Activated CD8-positive, alpha-beta T cell treated with anti-CD3 and anti-CD28 coated beads, Interleukin-2, amount 10 ng/mL, durations not matched to agents 7 days and 5 days (primary cell): ENCODE results near the gene DNAH1. TPM values are rescaled to one million over a fixed set of nuclear protein-coding genes. Genes with fewer than 3 reads are reported as not detected.

Experiments used
- ATAC-seq: fragments of 150-1000 bp; cut with Tn5 transposase; one replicate; pipeline ENCODE4 v1.10.0; 2021; ENCODE audit warnings: moderate library complexity
- CTCF ChIA-PET: fragments of 350-600 bp; sonication (Branson Sonifier 250); formaldehyde crosslinking; loops from one replicate; lab custom pipeline; 2021; ENCODE audit warnings: antibody characterized with exemption; lab: Charles Lee
- POLR2A ChIA-PET: fragments of 350-600 bp; sonication (Branson Sonifier 250); formaldehyde crosslinking; loops from one replicate; lab custom pipeline; 2021; ENCODE audit warnings: antibody characterized with exemption; lab: Charles Lee
- DNase-seq: peaks from one replicate; pipeline ENCODE4 v3.0.0-alpha.2; 2020
- H3K27ac Mint-ChIP-seq: one replicate; pipeline ENCODE4 v1.8.0; 2021; ENCODE audit warnings: mild to moderate bottlenecking, mixed read lengths
- H3K27me3 Mint-ChIP-seq: one replicate; pipeline ENCODE4 v1.8.0; 2021; ENCODE audit warnings: low read depth, mixed read lengths
- H3K36me3 Mint-ChIP-seq: one replicate; pipeline ENCODE4 v1.8.0; 2021; ENCODE audit warnings: low read depth, mixed read lengths
- H3K4me1 Mint-ChIP-seq: one replicate; pipeline ENCODE4 v1.8.0; 2021; ENCODE audit warnings: low read depth, mixed read lengths
- H3K4me3 Mint-ChIP-seq: one replicate; pipeline ENCODE4 v1.8.0; 2021; ENCODE audit warnings: mild to moderate bottlenecking, mixed read lengths
- H3K9me3 Mint-ChIP-seq: one replicate; pipeline ENCODE4 v1.8.0; 2022; ENCODE audit warnings: mixed read lengths; ENCODE audit not compliant: insufficient read depth
- total RNA-seq, 2 experiments: library from RNA; stranded (reverse); gene quantifications; one replicate each; pipeline ENCODE4 v1.2.3, GENCODE V29; 2021

Gene DNAH1
- total RNA-seq, 2 experiments from 2014 or later: 18.1 to 20.2 TPM

- ATAC-seq: no peak
- H3K27me3 Mint-ChIP-seq: no peaks in the 10 kb centered on the region
- no peak overlapping the region for H3K27ac Mint-ChIP-seq
- H3K9me3 Mint-ChIP-seq: no peaks in the 10 kb centered on the region
- DNase-seq: no peak
- CTCF ChIA-PET: interaction anchor here (1.6 to 3.2 kb wide), 2 partner anchors 40 to 41 kb away, joined by 5 to 22 read pairs; no protein-coding TSS in a partner anchor
- H3K4me1 Mint-ChIP-seq: no peaks in the 10 kb centered on the region
- no peak overlapping the region for H3K4me3 Mint-ChIP-seq
- peaks cover 2% of the 10 kb centered on the region for H3K36me3 Mint-ChIP-seq
- POLR2A ChIA-PET: interaction anchor here (1.2 kb wide), 1 partner anchor 9 kb away, joined by 5 read pairs; no protein-coding TSS in a partner anchor
These were observed 17.7 kb upstream of the DNAH1 start for GRCh38 chr3:52298149-52299098.

DNA sequence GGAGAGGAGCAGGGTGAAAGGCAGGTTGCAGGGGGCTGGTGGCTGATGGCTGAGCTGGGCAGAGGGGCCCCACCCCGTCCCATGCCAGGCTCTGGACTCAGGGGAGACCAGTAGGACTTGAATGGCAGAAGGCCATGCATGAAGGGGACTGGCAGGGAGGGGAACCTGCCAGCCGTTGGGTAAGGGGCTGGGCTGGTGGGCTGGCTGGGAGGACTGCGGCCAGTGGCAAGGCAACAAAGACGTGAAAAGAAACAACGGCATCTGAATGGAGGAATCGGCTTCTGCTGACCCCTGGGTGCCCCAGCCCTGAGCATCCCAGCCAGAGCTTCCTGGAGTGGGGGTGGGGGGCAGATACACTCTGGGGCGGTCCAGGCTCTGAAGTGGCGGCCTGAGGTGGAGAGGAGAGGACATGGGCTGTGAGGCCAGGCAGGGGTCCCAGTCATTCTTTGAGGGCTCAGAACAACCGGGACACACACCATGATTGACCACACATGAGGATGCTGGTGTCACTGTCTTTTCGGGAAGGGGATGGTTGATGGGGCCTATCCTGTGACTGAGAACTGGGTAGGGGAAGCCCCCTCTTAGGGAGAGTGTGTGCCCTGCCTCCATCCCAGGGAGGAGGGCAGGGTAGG, 16.8 kb upstream of the DNAH1 start:
- peaks cover 2% of the 10 kb centered on the region for H3K36me3 Mint-ChIP-seq
- no peaks in the 10 kb centered on the region for H3K27me3 Mint-ChIP-seq
- no peaks in the 10 kb centered on the region for H3K4me1 Mint-ChIP-seq
- no peak overlapping the region for H3K27ac Mint-ChIP-seq
- H3K4me3 Mint-ChIP-seq: no peak overlapping the region
- POLR2A ChIA-PET: interaction anchor here (1.2 kb wide), 1 partner anchor 8 kb away, joined by 5 read pairs; no protein-coding TSS in a partner anchor
- CTCF ChIA-PET: interaction anchor here (1.6 kb wide), 1 partner anchor 40 kb away, joined by 5 read pairs; no protein-coding TSS in a partner anchor
- DNase-seq (no peak), ATAC-seq (no peak)
- no peaks in the 10 kb centered on the region for H3K9me3 Mint-ChIP-seq

DNA sequence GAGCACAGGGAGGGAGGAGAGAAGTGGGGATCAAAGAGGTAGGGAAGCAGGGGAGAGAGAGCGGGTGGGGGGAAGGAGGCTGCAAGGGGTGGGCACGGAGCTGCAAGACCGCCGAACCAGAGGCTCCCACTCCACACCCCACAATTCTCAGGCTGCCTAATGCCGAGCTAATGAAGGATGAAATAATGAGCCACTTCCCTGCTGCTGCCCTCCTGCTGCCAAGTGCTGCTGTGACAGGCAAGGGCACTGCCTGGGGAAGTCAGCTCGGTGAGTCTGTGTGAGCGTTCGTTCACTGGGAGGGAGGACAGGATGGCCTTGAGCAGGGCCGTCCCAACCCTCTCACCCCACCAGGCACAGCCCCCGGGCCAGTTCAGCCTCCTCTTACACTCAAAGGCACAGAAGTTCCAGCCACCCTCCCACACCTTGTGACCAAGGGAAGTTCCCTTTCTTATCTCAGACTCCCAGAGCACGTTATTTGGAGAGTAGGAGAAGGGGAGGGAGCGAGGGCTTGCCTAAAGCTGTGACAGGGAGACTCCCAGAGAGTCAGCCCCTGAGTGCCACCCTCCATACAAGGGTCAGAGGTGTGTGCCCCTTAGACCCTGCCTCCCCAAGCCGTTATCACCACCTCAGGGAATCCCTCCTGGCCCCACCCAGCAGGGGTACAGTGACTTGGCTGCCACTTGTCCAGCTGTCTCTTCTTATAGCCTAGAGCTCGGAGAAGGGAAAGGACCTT, 16.1 kb upstream of the DNAH1 start:
- no peaks in the 10 kb centered on the region for H3K4me1 Mint-ChIP-seq
- no peak for DNase-seq
- ChIA-PET CTCF (interaction anchor here (1.6 kb wide), 1 partner anchor 39 kb away, joined by 5 read pairs; no protein-coding TSS in a partner anchor), POLR2A (interaction anchor here (1.7 kb wide), 1 partner anchor 12 kb away, joined by 6 read pairs; the partner anchor contains the start of gene GLYCTK)
- no peak overlapping the region for H3K4me3 Mint-ChIP-seq
- H3K27me3 Mint-ChIP-seq: no peaks in the 10 kb centered on the region
- H3K9me3 Mint-ChIP-seq: no peaks in the 10 kb centered on the region
- no peak for ATAC-seq
- H3K36me3 Mint-ChIP-seq: no peaks in the 10 kb centered on the region
- no peak overlapping the region for H3K27ac Mint-ChIP-seq

- Mint-ChIP-seq H3K4me3 (no peak overlapping the region), H3K9me3 (no peaks in the 10 kb centered on the region), H3K27me3 (no peaks in the 10 kb centered on the region), H3K27ac (no peak overlapping the region), H3K36me3 (no peaks in the 10 kb centered on the region), H3K4me1 (peaks cover 7% of the 10 kb centered on the region)
- ATAC-seq: no peak
- DNase-seq: no peak
- ChIA-PET POLR2A (no interaction called here), CTCF (interaction anchor here (1.0 kb wide), 1 partner anchor 37 kb away, joined by 3 read pairs; no protein-coding TSS in a partner anchor)
These were observed 13.5 kb upstream of the DNAH1 start for GRCh38 chr3:52302426-52303145.

- ATAC-seq (no peak), DNase-seq (no peak)
- H3K4me1 Mint-ChIP-seq: peaks cover 16% of the 10 kb centered on the region
- H3K27ac Mint-ChIP-seq: no peak overlapping the region
- CTCF ChIA-PET: no interaction called here
- POLR2A ChIA-PET: no interaction called here
- H3K4me3 Mint-ChIP-seq: no peak overlapping the region
- no peaks in the 10 kb centered on the region for H3K9me3 Mint-ChIP-seq
- no peaks in the 10 kb centered on the region for H3K36me3 Mint-ChIP-seq
- no peaks in the 10 kb centered on the region for H3K27me3 Mint-ChIP-seq
These were observed 12.3 kb upstream of the DNAH1 start for GRCh38 chr3:52303811-52304210.

DNA sequence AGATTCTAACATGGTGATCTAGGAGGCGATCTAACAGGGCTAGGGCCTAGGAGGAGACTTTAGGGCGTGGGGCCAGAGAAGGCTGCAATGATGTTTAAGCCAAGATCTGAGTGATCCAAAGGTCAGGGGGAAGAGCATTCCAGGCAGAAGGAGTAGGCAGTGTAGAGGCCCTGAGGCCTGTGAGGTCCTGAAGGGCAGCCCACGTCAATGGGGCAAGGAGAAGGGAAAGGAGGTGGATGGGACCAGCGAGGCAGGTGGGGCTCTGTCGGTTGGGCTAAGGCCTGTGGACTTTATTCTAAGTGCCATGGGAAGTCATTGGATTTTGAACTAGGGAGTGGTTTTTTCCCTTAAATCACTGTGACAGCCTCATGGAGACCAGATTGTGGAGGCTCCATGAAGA, 10.2 kb upstream of the DNAH1 start:
- CTCF ChIA-PET: no interaction called here
- Mint-ChIP-seq H3K9me3 (no peaks in the 10 kb centered on the region), H3K27ac (no peak overlapping the region), H3K36me3 (peaks cover 2% of the 10 kb centered on the region), H3K27me3 (no peaks in the 10 kb centered on the region), H3K4me1 (peaks cover 21% of the 10 kb centered on the region), H3K4me3 (no peak overlapping the region)
- ATAC-seq (no peak), DNase-seq (no peak)
- POLR2A ChIA-PET: no interaction called here

- Mint-ChIP-seq H3K27ac (no peak overlapping the region), H3K4me1 (peaks cover 24% of the 10 kb centered on the region), H3K4me3 (no peak overlapping the region), H3K36me3 (peaks cover 2% of the 10 kb centered on the region), H3K27me3 (no peaks in the 10 kb centered on the region), H3K9me3 (no peaks in the 10 kb centered on the region)
- ChIA-PET CTCF (interaction anchor here (0.6 to 1.8 kb wide), 4 partner anchors 32 to 677 kb away, joined by 3 to 12 read pairs (median 4); partner anchors contain the start of gene RRP9), POLR2A (interaction anchor here (0.6 to 1.0 kb wide), 2 partner anchors 8 to 11 kb away, joined by 4 to 5 read pairs; no protein-coding TSS in a partner anchor)
- no peak for ATAC-seq
- no peak for DNase-seq
These were observed 9.1 kb upstream of the DNAH1 start for GRCh38 chr3:52306978-52307377.

DNA sequence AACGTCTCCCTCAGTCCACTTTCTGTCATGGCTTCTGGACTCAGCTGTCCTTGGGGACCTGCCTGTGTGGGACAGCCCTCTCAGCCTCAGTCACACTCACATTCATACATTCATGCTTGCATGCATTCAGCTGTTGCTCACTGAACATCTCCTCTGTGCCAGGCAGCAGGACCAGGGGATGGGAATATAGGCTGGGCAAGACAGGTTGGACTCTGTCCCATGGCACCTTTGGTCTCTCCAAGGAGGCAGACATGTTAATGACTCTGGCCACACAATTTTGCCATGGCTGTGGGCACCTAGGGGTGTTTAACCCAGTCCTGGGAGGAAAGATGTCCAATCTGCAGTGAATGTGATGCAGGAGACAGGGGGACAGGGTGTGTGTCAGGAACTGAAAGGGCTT, 7.8 kb upstream of the DNAH1 start:
- POLR2A ChIA-PET: interaction anchor here (0.7 kb wide), 2 partner anchors 20 to 241 kb away, joined by 3 read pairs; partner anchors contain the start of gene GLYCTK
- ATAC-seq (no peak), DNase-seq (no peak)
- Mint-ChIP-seq H3K27me3 (no peaks in the 10 kb centered on the region), H3K36me3 (peaks cover 2% of the 10 kb centered on the region), H3K27ac (no peak overlapping the region), H3K9me3 (no peaks in the 10 kb centered on the region), H3K4me3 (no peak overlapping the region), H3K4me1 (peaks cover 30% of the 10 kb centered on the region)
- CTCF ChIA-PET: interaction anchor here (1.8 kb wide), 1 partner anchor 31 kb away, joined by 12 read pairs; no protein-coding TSS in a partner anchor

- Mint-ChIP-seq H3K4me3 (no peak overlapping the region), H3K9me3 (no peaks in the 10 kb centered on the region), H3K27me3 (no peaks in the 10 kb centered on the region), H3K27ac (no peak overlapping the region), H3K4me1 (peaks cover 32% of the 10 kb centered on the region), H3K36me3 (peaks cover 2% of the 10 kb centered on the region)
- ATAC-seq (peak; percentile 62), DNase-seq (peak; percentile 28)
- POLR2A ChIA-PET: no interaction called here
- CTCF ChIA-PET: interaction anchor here (1.0 to 1.3 kb wide), 3 partner anchors 28 to 71 kb away, joined by 4 to 6 read pairs (median 6); no protein-coding TSS in a partner anchor
These were observed 5.1 kb upstream of the DNAH1 start for GRCh38 chr3:52310861-52311575.

GRCh38 chr3:52311576-52312119, 4.5 kb upstream of the DNAH1 start:
- Mint-ChIP-seq H3K4me3 (no peak overlapping the region), H3K4me1 (peaks cover 34% of the 10 kb centered on the region), H3K27ac (no peak overlapping the region), H3K9me3 (no peaks in the 10 kb centered on the region), H3K36me3 (peaks cover 2% of the 10 kb centered on the region), H3K27me3 (no peaks in the 10 kb centered on the region)
- DNase-seq (no peak), ATAC-seq (no peak)
- POLR2A ChIA-PET: no interaction called here
- CTCF ChIA-PET: interaction anchor here (1.1 to 1.3 kb wide), 2 partner anchors 28 to 71 kb away, joined by 4 to 6 read pairs; no protein-coding TSS in a partner anchor
